Stimulated activated CD4-positive, alpha-beta T cell treated with anti-CD3 and anti-CD28 coated beads, Interleukin-1b, Interleukin-23, amount 100 ng/mL, for 1 hour (primary cell): ENCODE data around the gene HPS5.

ENCODE experiments used
- DNase-seq, 2 donors: peaks; one replicate each; pipeline ENCODE4 v3.0.0-alpha.2; 2020; ENCODE audit warnings: low read depth in 2 of 2

HPS5 gene

DNA sequence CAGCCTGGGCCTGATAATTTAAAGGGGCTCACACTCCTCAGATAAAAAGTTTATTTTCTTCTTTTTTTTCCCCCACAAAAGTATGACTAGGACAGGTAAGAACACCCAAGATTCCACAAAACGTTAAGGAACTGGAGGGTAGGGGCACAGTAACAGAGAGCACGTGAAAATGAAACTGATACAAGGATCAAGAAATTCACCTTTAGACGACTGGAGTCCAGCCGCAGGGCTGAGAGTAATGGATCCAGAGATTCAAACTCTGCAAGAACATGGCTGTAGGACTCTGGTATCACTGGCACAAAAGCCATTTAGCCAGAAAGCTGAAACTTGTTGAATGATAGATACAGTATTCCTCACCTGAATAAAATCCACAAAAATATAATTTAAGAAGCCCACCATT is 4.4 kb downstream of the HPS5 start:
- no peak for DNase-seq

DNA sequence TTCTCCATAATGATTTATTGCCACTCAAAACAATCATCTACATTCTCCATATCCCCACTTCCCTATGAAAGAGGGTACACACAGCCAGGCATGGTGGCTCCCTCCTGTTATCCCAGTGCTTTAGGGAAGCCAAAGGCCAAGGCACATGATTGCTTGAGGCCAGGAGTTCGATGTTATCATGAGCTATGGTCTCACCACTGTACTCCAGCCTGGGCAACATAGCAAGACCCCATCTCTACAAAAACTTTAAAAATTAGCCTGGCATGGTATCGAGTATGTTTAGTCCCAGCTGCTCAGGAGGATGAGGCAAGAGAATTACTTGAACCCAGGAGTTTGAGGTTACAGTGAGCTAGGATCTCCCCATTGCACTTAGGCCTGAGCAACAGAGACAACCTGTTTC is 6.0 kb downstream of the HPS5 start:
- DNase-seq: no peak

DNA sequence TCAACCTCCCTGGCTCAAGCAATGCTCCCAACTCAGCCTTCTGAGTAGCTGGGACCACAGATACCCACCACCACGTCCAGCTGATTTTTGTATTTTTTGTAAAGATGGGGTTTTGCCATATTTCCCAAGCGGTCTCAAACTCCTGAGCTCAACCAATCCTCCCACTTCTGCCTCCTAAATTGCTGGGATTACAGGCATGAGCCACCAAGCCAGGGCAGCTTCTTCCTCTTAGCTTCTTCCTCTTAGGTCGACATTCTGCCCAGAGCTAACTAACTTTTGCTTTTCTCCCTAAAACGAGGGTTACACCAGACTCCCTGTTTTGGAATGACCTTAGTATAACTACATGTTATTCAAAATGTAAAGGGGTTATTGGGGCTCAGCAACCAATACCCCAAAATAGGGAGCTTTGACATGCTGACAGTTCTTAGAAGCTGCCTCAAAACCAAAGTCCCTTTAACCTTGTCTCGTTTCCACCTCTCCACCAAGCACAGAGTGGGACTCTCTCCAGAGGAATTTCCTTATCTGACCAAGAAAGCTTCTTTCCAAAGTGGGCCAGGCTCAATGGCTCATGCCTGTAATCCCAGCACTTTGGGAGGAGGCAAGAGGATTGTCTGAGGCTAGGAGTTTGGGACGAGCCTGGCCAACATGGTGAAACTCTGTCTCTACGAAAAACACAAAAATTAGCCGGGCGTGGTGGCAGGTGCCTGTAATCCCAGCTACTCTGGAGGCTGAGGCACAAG is 7.0 kb downstream of the HPS5 start:
- no peak for DNase-seq

DNA sequence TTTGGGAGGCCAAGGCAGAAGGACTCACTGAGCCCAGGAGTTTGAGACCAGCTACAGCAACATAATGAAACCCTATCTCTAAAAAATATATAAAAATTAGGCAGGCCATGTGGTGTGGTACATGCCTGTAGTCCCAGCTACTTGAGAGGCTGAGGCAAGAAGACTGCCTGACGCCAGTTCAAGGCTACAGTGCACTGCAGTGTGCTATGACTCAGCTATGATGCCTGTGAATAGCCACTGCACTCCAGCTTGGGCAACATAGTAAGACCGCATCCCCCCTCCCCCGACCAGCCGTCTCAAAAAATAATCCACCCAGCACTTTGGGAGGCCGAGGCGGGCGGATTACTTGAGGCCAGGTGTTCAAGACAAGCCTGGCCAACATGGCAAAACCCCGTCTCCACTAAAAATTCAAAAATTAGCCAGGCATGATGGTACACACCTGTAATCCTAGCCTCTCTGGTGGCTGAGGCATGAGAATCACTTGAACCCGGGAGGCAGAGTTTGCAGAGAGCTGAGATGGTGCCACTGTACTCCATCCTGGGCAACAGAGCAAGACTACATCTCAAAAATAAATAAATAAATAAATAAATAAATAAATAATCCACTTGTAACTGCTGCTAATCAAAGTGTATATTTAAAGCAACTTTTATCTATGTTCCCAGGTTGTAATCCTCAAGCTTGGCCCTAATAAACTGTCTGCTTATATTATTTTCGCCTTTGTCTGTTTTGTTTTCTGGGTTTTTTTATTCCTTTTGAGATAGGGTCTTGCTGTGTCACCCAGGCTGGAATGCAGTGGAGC is 7.8 kb downstream of the HPS5 start:
- no peak for DNase-seq

DNA sequence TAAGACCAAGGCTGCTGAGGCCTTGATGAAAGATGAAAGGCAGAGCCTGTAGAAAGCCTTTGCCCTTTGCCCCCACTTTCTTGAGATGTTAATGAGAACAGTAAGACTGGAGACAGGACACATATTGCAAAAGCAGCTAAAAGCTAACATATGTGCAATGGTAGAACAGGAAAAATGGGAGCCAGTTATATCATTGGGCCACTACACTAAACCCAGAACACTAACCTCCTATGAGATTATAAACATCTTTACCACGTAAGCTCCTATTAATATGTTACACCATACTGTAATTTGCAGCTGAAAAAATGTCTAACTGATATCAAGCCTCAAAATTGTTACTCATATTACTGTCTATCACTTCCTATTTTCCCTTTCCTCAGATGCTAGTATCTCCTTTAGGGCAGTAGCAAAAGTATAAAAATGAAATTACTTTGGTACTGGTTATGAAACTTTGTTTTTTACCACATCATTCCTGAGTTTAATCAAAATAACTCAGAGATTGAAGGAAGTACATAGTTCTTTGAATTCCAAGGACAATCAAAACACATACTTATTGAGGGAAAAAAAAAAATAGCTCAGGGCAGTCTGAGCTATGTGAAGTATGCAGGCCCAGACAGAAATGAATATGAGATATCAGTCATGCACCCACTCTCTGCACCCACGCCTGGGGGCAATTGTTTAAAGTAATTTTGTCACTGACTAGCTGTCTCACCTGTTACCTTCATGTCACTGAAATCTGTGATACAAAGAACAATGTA is 9.1 kb downstream of the HPS5 start:
- no peak for DNase-seq

DNA sequence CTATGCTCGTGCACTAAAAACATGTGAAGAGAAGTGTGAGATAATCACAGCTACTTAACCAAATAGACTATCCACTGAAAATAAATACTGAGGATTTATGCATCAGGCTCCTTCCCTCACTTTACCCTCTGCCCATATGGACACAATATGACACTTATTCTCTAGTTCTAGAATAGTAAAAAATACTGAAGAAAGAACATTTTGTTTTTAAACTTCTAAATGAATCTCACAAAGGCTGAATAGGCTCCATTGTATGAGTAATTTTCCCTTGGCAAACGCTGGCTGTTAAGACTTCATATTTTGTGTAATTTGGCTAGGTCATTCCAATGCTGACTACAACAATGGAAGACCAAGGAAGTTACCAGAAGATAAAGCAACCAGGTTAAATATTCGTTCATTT is 9.9 kb downstream of the HPS5 start:
- DNase-seq: no peak

DNA sequence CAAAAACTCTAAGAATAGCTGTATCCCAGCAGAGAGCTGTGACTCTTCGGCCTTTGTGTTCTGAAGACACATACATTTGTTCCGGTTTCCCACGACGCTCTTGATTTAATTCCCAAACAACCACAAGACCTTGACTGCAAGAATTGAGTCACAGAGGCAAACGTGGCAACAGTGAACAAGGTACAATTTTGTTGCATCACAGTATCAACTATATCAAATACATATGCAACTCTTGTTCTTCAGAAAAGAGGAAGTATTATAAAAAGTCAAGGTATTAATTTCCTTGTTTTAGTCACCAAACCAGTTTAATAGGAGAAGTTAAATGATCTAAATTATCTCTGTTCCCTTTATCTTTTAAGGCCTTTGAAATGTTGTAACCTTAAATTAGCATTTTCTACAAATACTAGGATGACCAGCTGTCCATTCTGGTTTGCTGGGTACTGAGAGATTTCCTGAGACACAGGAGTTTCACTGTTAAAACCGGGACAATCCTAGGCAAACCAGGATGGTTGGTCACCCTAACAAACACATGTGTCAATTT is 11.1 kb downstream of the HPS5 start:
- DNase-seq: no peak

DNA sequence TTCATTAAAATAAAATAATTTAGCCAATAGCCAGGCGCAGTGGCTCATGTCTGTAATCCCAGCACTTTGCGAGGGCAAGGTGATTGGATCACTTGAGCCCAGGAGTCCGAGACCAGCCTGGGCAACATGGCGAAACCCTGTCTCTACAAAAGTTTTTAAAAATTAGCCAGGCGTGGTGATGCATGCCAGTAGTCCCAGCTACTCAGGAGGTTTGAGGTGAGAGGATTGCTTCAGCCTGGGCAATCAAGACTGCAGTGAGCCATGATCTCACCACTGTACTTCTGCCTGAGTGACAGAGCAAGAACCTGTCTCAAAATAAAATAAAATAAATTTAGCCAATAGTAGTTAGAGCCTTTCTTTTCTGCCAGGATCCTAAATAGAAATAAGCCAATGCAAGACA is 12.2 kb downstream of the HPS5 start:
- DNase-seq: no peak

DNA sequence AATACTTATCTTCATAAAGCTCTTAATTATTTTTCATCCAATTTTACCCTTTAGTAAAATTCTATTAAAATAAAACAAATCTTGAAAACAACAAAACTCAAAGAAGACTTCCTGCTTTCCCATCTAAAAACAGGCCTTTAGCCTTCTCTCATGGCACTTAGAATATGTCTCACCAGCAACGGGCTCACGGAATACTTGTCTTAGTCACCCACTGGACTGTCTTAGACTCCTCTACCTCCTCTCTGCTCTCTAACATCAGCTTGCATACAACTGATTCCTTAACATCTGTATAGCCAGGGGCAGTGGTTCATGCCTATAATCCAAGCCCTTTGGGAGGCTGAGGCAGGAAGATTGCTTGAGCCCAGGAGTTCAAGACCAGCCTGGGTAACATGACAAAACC is 13.7 kb downstream of the HPS5 start:
- no peak for DNase-seq

DNA sequence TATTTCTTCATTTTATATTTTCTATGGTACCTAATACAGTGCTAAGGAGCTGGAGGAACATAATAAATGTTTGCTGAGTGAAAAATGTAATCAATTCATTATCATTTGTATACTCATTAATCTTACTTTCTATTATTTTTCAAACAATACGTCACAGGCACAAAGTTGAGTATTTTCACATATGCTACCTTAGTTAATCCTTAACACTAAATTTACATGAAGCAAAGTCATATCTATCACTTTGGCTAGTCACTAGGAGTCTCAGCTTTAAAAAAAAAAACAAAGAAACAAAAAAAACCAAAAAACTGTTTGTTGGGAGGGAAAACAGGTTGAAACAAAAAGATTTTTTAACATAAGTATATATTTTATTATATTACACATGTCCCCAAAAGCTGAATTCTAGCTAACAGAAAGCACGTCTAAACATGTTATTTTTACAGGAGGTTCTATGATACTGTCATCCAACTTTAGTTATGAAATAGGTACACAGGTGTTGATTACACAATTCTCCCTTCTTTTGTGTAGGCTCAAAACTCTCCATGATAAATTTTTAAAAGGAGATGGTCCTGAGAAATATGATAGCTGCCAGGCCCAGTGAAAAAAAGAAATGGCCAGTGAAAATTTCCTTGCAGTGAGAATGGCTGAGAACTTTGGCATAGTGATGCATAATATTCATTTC is 14.3 kb downstream of the HPS5 start:
- no peak for DNase-seq

DNA sequence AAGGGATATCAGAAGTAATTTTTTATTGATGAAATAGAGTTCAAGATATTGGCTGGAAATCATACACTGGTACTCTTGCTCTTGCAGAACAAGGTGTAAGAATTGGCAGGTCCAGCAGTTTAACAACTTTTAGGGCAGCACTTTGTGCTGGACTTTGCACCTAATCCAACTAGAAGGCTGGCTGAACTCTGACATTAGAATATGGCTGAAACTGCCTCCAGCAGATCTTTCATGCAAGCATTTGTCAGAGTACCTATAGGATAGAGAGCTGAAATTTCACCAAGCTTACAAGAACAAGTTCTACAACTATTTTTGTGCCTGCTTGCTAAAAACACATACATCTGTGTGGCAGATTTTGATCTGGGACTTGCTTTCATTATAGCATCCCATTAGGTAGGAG is 17.2 kb downstream of the HPS5 start:
- no peak for DNase-seq

DNA sequence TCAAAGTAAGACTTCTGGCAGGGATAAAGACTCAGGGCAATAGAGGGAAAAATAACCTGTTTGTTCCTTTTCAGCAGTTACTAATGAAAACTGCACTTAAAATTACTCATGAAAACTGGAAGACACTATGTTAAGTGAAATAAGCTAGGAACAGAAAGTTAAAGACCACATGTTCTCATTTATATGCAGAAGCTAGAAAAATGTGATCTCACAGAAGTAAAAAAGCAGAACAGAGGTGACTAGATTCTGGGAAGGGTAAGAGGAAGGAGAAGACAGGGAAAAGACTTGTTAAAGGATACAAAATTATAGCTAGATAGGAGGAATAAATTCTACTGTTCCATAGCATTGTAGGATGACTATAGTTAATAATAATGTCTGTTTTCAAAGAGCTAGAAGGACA is 22.2 kb downstream of the HPS5 start:
- no peak for DNase-seq

DNA sequence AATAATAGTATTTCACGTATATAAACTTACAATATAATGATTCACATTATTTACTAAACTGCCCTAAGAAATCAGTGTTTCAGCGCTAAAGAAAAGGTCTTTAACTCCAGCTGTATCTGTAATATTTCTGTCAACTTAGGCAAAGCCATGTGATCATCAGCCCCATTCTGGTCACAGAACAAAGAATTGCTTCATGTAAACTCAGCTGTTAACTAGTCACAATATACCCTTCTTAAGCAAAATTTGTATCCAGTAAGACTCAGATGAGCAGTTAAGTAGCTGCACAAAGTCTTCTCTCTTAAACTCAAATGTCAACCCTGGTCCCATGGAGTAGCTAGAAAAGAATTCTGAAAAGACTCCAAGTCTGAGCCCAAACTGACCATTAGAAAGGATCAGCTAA is 26.6 kb downstream of the HPS5 start:
- DNase-seq: no peak

DNA sequence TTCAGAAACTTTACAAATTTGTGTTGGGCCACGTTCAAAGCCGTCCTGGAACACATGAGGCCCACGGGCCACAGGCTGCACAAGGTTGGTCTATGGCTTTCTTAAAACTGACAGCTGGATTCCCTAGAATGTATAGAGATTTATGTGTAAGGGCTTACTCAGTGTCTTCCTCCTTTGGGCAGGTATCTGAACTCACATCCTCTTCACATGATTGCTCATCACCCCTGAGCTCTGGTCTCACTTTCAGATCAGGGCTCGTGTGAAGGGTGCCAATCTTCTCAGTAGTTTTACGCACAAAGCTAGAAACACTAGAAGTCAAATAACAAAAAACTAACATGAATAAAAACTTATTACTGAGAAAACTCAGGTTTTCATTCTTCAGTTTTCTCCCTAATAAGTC is 27.1 kb downstream of the HPS5 start:
- no peak for DNase-seq

DNA sequence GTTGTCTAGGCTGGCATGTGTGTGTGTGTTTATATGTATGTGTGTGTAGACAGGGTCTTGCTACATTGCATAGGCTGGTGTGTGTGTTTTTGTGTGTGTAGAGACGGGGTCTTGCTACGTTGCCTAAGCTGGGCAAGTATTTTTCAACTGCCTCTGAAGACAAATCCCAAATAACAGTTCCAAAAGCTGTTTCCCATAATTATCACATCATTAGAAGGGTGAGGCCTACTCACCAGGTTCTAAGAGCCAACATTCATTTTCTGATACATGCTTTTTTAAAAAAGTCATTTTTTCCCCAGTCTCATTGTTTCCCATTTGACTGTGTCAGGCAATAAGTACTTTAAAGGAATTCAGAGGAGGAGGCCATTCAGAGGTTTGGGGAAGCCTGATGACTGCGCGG is 33.0 kb downstream of the HPS5 start:
- no peak for DNase-seq

DNA sequence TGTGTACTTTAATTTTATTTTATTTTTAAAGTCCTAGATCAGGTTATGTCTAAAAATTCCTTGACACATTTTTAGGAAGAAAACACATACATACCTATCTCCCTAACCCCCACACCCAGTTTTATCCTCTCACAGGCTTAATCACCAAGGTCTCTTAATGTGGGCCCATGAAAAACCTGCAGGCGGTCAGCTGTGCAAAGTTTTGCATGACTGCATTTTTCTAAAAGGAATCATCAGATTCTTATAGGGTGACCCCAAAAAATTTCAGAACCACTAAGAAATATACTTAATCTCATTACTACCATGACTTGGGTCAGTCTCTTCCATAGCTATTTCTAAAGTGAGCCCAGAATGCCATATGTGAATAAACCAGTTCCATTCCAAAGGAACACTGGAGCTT is 36.1 kb downstream of the HPS5 start:
- no peak for DNase-seq

DNA sequence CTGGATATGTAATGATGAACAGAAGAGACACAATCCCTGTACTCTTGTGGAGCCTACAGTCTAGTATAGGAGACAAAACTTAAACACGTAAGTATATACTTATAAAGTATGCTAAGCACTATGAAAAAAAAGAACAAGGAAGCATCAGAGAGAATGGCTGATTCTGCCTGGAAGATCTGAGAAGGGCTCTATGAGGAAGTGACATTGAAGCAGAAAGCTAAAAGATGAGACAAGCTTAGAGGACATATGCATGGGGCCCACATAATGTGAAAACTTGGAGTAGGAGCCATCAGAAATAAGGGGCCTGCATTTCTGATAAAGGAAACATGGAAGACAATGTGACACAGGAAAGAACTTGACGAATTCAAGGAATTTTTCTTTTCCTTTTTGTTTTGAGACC is 39.3 kb downstream of the HPS5 start:
- DNase-seq: no peak

DNA sequence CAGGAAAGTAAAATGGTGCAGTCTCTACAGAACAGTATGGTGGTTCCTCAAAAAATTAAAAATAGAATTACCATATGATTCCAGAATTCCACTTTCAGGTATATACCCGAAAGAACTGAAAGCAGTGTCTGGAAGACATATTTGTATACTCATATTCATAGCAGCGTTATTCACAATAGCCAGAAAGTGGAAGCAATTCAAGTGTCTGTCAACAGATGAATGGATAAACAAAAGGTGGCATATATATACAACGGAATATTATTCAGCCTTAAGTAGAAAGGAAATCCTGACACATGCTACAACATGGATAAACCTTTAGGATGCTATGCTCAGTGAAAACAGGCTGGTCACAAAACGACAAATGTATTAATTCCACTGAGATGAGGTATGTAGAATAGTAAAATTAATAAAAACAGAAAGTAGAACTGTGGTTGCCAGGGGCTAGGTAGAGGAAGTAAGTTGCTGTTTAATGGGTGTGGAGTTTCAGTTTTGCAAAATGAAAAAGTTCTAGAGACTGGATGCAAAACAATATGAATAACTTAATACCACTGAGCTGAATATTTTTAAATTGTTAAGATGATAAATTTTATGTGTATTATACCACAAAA is 41.4 kb downstream of the HPS5 start:
- no peak for DNase-seq

DNA sequence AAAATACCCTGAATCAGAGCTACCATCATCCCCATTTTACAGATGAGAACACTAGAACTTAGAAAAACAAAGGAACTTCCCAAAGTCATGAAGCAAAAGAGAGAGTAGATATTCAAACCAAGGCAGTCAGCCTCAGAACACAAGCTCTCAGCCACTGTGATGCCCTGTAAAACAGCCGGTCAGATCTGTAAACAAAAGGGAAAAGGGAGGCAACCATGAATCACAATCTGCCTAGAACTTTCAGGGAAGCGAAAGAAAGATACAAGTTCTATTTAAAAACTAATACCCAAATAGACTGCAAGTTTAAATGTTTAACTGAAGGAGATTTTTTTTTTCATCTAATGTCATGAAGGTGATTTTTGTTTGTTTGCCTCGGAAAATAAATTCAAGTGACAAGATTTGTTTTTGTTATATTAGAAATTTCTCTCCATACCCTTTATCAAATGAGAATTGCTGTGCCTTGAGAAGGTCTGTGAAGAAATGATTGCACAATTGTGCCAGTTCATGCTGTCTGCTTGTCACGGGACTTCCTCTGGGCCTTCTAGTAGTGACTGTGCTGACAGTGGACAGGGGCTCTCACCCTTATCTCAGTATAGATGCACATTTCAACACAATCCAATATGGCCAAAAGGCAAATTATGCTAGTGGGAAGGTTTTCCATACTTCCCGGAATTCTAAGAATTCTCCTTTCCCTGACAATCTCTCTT is 44.2 kb downstream of the HPS5 start:
- no peak for DNase-seq

DNA sequence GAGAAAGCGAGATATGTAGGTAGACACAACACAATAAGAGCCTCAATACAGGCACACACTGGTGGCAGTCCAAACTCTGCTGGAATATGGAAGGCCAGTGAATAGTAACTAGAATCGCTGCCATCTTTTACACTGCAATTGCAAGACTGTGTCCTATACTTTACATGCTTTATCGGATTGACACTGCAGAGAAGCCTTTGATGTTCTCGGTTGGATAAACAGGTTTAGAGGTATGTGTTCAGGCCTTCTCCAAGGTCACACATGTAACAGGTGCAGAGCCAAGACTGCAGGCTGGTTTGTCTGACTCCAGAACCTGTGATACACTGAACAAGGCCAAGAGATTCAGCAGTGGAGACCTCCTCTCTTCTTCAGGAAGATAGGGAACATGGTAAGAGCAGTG is 50.7 kb downstream of the HPS5 start:
- no peak for DNase-seq

DNA sequence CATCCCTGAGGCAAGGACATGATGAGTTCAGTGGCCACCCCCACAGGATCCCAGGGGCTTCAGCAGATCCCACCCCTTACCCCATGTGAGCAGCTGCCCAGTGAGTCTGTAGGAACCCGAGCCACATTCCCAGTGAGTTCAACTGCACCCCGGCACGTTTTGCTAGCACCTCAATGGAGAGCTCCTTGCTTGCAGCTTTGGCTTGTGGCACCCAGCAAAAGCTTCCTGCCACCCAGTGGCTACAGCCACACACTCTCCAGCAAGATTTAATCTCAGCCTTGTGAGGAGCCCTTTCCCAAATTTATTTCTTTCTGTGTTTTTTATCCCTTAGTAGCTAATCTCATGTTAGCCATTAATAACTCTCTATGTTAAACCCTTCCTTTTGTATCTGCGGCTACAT is 51.8 kb downstream of the HPS5 start:
- DNase-seq: no peak
